Measurements from ENCODE around the gene ABCC6.

The ABCC6 gene

DNA sequence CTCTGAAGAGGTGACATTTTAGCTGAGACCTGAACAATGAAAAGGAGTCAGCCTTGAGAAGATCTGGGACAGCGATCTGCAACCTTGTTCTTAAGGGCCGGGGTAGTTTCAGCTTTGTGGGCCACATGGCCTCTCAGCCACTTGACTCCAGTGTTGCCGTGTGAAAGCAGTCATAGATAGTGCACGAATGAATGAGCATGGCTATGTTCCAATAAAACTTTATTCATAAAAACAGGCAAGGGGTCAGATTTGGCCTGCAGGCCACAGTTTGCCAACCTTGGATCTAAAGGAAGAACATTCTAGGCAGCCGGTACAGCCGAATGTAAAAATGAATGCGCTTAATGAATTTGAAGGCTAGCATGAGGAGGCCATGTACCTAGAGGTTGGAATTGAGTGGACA is 83.5 kb downstream of the ABCC6 start:
- no peak for DNase-seq

DNA sequence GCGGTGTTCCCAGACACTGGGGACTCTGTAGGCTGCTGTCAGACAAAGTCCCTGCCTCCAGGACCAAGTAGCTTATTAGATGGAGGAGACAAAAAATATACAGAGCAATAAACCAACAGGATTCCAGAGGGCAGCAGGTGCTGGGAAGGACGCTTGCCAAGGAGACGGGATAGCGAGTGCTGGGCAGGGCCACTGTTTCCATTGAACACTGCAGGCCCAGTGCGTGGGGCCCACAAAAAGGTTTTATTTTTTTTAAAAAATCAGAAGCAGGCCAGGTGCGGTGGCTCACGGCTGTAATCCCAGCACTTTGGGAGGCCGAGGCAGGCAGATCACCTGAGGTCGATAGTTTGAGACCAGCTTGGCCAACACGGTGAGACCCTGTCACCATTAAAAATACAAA is 84.2 kb downstream of the ABCC6 start:
- DNase-seq = no peak

DNA sequence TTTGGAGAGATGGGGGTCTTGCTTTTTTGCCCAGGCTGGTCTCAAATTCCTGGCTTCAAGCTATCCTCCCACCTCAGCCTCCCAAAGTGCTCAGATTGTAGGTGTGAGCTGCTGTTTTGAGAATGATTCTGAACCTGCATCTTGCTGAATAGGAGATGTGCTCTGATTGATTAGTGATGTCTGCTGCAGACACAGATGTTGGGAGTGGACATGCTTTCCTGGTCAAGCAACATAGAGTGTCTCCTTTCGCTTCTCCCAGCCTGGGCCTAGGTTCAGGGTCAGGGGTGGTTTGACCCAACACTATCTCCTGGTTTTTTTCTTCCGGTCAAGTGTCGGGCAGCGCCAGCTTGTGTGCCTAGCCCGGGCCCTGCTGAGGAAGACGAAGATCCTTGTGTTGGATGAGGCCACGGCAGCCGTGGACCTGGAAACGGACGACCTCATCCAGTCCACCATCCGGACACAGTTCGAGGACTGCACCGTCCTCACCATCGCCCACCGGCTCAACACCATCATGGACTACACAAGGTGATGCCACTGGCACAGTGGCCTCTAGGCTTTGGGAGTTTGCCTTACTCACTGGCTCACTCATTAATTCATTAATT is 85.2 kb downstream of the ABCC6 start:
- DNase-seq = no peak

DNA sequence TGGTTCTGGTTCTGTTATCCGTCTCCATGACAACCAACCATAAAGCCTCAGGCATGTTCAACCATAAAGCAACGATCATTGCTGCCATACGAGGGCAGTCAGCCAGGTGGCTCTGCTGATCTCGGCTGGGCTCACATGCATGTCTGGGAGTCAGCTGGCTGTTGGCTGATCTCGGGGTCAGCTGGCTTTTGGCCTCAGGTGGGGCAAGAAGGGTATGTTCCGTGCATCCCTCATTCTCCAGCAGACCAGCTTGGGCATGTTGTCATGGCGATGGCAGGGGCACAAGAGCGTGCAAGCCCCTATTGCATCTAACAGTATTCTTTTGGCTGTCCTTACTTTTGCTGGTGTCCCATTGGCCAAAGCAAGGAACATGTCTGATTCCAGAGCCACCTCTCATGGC is 86.2 kb downstream of the ABCC6 start:
- DNase-seq = no peak

DNA sequence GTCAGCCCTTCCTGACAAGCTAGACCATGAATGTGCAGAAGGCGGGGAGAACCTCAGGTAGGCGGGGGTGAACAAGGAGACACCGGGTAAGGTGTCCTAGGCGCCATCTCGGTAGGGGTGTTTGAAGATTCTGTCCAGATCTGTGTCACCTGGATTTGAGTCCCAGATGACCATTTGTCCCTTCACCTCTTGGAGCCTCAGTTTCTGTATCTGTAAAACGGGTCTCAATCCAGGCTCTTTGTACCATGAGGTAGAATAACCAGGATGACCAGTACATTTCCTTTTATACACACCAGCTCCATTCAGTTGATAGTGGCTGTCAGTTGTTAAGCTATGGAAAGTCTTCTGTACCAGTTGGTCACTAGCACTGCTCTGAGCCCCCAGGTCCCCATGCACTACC is 86.7 kb downstream of the ABCC6 start:
- DNase-seq = no peak

DNA sequence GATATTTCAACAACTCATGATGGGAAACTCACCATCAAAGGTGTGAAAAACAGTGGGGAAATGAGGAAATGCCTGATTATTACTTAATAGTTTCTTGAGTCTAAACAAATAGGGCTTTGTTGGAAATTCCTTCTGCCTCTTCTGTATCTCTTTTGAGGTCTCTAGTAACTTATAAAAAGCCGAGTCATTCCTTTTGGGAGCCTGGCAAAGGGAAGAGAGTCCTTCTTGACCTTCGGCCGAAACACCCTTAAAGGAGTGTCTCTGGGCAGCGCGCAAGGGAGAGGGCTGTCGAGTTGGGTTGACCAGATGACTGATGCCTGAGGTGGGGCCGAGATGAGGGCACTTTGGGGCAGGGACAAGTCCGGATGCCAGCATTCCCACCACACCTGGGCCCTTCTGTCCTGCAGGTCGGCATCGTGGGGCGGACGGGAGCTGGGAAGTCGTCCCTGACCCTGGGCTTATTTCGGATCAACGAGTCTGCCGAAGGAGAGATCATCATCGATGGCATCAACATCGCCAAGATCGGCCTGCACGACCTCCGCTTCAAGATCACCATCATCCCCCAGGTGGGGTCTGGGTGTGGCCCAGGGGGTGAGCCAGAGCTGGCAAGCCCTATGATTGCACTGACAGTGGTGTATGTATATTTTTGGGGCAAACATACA is 89.2 kb downstream of the ABCC6 start:
- DNase-seq = no peak

DNA sequence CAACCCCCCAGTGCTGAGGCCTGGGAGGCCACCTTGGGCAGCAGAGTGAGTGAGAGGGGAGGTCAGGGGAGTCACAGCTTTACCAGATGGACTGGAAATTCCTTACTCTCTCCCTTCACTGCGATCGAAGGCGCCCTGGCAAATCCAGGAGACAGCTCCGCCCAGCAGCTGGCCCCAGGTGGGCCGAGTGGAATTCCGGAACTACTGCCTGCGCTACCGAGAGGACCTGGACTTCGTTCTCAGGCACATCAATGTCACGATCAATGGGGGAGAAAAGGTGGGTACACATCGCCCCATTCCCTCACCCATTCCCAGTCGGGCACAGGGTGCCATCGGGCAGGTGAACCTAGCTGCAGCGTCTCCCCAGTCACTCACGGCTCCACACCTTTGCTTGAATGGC is 91.6 kb downstream of the ABCC6 start:
- DNase-seq = no peak

DNA sequence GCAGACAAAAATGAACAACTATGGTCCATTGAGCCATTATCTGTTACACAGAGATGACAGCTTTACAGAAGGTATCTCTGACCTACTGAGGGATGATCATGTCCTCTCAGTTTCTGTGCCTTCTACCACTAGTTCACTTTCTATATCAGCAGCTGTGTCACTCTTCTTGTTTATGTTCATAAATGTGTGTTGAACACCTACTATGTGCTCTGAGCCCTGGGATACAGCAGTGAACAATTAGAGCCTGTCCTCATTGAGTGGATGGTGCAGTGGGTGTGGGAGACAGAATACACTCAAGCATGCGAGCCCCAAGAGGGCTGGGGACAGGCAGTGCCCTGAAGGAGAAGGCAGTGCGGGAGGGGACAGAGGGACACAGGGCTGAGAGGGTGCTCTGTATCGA is 92.1 kb downstream of the ABCC6 start:
- DNase-seq = no peak

DNA sequence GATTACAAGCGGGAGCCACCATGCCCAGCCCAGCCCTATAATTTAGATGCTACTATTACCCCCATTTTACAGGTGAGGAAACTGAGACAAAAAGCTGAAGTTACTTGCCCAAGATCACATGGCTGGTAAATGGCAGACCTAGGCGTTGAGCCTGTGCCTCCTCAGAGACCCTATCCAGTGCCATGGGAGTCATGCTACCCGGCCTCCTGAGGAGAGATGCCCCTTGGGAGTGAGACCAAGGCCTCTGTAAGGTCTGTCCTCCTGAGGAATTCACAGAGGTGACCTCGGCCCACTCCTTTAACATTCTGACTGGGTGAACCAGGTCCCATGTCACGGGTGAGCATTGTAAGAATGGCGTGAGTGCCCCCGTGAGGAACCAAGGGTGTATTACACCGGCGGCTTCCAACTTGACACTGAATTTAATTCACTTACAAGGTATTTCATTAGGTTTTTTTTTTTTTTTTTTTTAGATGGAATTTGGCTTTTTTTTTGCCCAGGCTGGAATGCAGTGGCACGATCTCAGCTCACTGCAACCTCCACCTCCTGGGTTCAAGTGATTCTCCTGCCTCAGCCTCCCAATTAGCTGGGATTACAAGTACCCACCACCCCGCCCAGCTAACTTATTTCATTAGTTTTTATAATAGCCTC is 95.7 kb downstream of the ABCC6 start:
- no peak for DNase-seq

DNA sequence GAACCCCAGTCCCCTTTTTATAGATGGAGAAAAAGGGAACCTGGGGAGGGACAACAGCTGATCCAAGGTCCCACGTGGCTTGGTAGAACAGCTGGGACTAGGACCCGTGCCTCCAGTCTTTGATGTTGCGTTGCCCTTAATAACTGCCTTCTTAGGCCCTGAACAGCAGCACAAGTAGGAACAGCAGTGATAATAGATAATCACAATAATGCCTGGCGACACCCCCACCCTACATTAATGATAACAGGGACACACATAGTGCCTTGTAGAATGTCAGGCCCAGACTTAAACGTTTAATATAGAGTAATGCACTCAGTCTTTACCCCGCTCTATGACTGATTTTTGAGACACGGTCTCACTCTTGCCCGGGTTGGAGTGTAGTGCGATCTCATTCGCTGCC is 96.4 kb downstream of the ABCC6 start:
- no peak for DNase-seq

DNA sequence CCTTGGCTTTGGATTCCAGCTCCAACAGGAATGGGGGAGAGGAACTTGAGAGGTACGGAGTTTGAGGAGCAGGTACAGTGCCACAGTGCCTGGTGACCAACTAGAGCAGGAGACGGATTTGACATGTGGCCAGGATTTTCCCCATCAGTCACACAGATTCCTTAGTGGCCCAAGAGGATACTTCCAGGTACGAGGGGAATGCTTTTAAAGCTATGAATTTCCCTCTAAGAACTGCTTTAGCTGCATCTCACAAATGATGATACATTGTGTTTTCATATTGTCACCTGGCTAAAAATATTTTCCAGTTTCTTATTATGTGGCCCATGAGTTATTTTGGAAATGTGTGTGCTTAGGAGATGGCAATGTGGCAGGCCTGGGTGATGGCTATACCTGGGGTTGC is 98.3 kb downstream of the ABCC6 start:
- DNase-seq = no peak

DNA sequence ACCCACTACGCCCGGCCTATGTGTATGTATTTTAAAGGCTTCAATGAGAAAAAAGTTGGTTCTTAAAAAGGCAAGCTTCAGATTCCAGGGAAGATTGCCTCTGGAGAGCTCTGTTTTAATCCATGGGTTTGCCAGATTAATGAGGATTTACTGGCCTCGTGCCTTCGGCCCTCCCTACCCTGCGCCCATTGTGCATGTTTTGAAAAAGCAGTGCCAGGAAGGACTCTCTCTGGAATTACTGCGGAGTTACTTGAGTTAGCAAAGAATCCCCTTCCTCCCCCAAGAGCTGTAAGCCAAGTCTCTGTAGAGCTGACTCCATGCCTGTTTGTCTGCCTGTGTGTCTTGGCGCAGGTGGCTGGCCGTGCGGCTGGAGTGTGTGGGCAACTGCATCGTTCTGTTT is 98.9 kb downstream of the ABCC6 start:
- DNase-seq = no peak

DNA sequence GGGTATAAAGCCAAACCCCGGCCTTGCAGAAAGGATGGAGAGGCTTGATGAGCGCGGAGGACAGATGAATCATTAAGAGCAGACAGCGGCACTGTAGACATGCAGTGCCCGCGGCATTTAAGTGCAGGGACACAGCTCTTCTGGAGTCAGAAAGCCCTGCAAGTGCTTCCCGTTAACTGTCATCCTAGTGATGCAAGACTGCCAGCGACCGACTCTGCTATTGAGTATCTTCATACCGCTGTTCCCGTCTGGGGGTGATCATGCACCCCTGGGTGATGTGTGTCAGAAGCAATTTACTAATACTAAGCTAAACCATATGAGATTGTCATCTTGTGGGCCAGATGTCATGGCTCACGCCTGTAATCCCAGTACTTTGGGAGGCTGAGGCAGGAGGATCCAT is 101.0 kb downstream of the ABCC6 start:
- no peak for DNase-seq

DNA sequence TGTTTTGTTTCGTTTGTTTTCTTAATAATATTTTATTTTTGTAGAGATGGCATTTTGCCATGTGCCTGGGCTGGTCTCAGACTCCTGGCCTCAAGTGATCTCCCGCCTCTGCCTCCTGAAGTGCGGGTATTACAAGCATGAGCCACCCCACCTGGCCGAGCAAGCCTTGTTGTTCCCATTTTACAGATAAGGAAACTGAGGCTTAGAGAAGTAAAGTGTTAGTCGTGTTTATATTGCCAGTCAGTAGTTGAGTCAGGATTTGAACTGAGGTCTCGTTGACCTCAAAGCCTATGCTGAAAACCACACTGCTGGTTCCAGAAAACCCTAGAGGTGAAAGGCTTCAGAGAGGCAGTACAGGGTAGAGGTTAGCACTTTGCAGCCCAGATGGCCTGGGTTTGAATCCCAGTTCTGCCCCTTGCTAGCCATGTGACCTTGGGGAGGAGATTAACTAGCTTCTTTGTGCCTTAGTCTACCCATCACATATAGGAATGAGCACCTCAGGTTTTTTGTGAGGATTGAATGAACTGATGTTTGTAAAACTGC is 102.0 kb downstream of the ABCC6 start:
- no peak for DNase-seq

DNA sequence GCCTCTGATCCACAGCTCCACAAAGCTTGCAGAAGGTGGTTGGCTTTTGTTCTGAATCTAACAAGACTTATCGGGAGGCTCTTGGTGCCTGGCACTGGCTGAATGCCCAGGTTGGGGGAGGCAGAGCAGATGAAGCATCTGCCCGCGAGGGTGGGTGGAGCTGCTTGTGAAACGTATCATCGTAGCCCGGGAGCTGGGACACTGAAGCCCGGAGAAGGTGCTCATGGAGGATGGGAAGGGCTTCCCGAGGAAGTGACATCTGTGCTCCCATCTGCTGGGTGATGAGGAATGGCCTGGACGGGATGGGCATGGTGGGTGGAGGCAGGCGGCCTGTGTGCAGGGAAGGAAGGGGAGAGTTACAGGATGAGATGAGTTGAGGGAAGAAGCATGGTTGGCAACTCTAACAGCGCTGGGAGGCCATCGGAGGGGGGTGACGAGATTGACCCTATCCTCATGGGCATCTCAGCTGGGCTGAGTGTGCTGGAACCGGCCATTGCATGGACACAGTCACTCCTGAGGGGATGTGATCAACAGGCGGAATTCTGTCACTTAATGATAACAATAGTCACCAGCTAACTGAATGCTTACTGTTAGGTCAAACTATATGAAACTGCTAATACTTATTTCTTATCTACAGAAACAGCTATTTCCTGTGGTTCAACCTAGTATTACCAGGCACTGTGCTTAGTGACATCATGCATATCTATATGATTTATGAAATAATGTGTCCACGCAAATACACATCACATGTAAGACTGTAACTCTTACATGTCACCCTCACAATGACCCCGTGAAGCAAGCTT is 102.7 kb downstream of the ABCC6 start:
- peak; percentile 46 for DNase-seq

DNA sequence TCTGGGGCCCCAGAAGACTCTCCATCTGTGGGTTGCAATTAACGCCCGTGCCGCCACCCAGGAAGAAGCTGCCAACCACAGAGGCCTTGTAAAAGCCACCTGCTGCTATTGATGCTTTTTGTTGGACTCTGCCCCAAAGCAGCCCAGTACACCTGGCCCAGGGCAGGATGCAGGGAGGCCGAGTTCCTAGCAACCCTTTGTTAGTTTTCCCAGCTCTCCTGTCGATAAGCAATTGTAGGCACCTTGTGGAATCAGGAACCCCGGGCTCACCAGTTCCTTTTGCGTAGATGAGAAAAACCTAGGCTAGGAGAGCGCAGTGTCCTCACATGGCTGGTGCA is 103.3 kb downstream of the ABCC6 start:
- no peak for DNase-seq

DNA sequence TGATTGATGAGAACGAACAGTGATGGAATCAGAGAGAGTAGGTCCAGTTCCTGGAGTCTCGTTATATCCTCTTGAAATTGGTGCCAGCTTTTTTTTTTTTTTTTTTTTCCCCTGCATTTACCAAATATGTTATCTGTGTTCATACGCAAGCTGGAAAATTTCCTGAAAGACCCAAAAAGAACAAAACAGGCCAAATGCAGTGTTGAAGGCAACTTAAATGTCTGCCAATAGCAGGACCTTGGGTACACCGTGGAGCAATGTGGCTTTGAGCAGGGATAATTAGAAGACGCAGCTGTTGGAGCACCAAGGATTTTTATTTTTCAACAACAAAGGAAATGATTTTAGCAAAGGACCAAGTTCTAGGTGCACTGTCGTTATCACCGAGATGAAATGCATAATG is 105.0 kb downstream of the ABCC6 start:
- DNase-seq = no peak

DNA sequence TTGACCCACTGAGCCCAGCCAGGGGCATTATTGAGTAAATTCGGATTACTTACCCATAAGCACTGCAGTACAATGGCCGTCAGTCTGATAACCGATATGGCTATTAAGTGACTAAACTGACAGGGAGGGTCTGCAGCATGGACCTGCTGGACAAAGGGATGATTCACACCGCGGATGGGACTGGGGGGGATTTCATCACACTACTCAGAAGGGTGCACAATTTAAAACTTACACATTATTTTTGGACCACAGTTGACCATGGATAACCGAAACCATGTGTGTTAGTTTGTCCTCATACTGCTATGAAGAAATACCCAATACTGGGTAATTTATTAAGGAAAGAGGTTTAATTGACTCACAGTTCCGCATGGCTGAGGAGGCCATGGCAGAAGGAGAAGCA is 106.5 kb downstream of the ABCC6 start:
- no peak for DNase-seq

DNA sequence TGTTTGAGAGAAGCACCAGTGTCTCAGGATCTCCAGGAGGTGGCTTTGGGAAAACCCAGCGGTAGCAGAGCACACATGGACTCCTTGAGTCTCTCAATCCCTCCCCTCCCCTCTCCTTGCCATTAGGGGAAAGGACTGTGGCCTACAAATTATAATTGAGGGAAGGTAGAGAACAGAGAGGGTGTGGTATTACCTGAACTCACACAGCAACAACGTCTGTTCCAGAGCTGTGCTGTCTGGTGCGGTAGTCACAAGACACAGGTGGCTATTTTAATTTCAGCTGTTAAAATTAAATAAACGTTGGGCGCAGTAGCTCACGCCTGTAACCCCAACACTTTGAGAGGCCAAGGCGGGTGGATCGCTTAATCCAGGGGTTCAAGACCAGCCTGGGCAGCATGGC is 110.2 kb downstream of the ABCC6 start:
- DNase-seq = no peak

DNA sequence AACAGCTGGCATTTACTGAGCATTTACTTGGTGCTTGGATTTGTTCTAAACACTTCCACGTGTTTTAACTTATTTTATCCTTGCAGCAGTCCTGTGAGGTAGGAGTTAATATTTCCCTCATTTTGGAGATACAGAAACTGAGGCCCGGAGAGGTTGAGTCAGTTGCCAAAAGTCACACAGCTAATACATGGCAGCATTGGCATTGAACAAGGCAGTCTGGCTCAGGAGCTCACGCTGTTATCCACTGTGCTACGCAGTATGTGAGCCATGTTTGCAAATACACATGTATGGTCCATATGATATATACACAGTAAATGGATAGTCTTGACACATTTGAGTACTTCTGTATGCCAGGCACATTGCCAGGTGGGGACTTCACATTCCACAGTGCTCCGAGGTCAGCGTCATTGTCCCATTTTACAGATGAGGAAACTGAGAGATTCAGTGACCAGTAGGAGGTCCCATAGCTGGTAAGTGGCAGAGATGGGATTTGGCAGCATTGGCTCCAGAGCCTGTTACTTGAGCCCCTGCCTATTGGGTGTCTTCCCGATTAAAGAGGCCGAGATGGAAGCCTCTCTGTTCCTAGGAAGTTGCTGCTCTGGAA is 110.7 kb downstream of the ABCC6 start:
- no peak for DNase-seq

DNA sequence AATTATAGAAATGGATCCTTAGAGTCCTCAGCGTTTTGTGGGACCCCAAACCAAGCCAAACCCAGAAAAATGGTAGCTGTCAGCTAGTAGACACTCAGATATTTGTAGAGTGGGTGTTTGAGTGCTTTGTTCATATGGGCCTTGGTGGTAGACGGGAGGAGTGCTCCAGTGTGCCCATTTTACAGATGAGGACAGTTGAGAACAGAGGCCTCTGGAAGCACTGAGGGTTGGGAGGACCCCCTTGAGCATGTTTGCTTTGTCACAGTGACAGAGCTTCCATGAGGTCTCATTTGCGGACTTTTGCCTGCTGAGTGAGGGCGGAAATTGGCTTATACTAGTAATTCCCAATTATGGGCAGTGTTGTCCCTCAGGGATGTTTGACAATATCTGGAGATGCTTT is 111.7 kb downstream of the ABCC6 start:
- DNase-seq = no peak

DNA sequence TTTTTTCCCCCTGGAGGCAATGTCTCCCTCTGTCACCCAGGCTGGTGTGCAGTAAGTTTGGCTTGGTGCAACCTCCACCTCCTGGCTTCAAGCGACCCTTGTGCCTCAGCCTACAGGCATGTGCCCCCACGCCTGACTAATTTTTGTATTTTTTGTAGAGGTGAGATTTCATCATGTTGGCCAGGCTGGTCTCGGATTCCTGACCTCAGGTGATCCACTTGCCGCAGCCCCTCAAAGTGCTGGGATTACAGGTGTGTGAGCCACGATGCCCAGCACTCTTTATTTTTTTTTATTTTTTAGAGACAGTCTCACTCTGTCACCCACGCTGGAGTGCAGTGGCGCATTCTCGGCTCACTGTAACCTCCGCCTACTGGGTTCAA is 113.2 kb downstream of the ABCC6 start:
- no peak for DNase-seq

DNA sequence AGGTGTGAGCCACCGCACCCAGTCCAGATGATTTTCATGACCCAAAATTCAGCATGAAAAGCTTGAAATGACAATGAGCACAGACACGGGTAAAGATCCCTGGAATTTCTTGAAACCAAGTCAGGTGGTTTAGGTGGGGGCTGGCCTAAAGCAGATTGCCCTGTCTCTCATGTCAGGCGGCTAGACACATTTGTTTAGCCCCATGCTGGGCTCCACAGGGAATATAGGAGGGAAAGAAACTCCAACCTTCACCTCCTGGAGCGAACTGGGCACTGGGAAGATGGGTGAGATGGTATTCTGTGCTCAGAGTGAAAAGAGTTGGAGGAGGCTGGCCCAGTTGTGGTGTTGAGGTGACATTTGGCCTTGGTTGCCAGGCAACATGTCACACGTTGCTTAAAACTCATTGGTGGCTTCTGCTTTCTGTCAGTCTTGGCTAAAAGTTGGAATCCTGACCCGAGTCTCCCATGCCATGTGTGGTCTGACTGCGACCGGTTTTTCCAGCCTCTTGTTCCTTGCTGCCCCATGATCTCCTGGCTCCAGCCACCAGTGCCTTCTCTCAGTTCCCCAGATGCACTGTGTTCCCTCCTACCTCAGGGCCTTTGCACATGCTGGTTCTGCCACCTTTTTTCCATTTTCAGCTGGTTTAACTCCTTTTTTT is 113.7 kb downstream of the ABCC6 start:
- DNase-seq = no peak
